Measurements from ENCODE around the gene LARP4B. TPM values are rescaled to one million over a fixed set of nuclear protein-coding genes. Genes with fewer than 3 reads are reported as not detected.

LARP4B gene
- total and polyA plus RNA-seq, 2 of the 13 experiments (the other 11 are each of a cell fraction or from before 2014, with no cell fraction given) = 19.5 to 30.2 TPM

- no peak for TF ChIP-seq TRAFD1 (CRISPR knock-in tag; IDR thresholded peaks at IDR 0.05; ENCODE audit: borderline replicate concordance)
Measured at GRCh38 chr10:794382-794956, 137.0 kb downstream of the LARP4B start (continued).

GRCh38 chr10:792792-793100 lies 138.8 kb downstream of the LARP4B start:
- ChIA-PET POLR2A (no interaction called here), CTCF (ENCODE audit: low intra/inter-chr PET ratio, low total read pairs) (no interaction called here)
- BruUV-seq (replicated peaks) = no TSS peak
- Histone ChIP-seq H3K27me3 (ENCODE audit: control insufficient read depth in 1 of 2, insufficient read depth in 2 of 2, low read length in 2 of 2) (no peaks in the 10 kb centered on the region), H3K4me3 (replicated peaks in 1 of 3; ENCODE audit: insufficient read depth in 1 of 3, low read depth in 2 of 3, low read length in 3 of 3) (no peak overlapping the region), H3K36me3 (replicated peaks in 1 of 2; ENCODE audit: control insufficient read depth in 1 of 2, insufficient read depth in 2 of 2, low read length in 2 of 2) (no peaks in the 10 kb centered on the region), H3K4me2 (ENCODE audit: low read depth, low read length) (no peak overlapping the region), H3K79me2 (ENCODE audit: insufficient read depth, low read length) (no peaks in the 10 kb centered on the region), H3K9me3 (ENCODE audit: low read length) (peaks cover 10% of the 10 kb centered on the region; the same call in 1 of the 2 replicates), H3K4me1 (ENCODE audit: insufficient read depth, low read length) (peaks cover 29% of the 10 kb centered on the region), H3K9ac (ENCODE audit: insufficient read depth, low read depth, low read length) (no peak overlapping the region), H4K20me1 (ENCODE audit: insufficient read depth, low read length) (no peaks in the 10 kb centered on the region), H2AFZ (ENCODE audit: low read length) (no peak overlapping the region), H3K27ac (ENCODE audit: extremely low read length, insufficient read depth, low read length) (no peak overlapping the region)
- no peak for ATAC-seq
- in situ Hi-C loops (cut with HindIII; ENCODE audit: extremely low pct_ligation_motif_present, low pct_unique_long_range_greater_than_20kb) (no loop called here), intact Hi-C loops (cut with micrococcal nuclease; ENCODE audit: unreplicated experiment) (loop anchor here (5.0 kb wide), 1 partner anchor 220 kb away; no protein-coding TSS in a partner anchor)
- TF ChIP-seq FOXO4 (CRISPR knock-in tag; conservative IDR thresholded peaks at IDR 0.05) (no peak), ZNF451 (CRISPR knock-in tag; IDR thresholded peaks at IDR 0.05) (no peak), STAG1 (CRISPR knock-in tag; IDR thresholded peaks at IDR 0.05) (no peak), KAT8 (CRISPR knock-in tag; IDR thresholded peaks at IDR 0.05) (no peak)
- FAIRE-seq = no peak
- WGBS (ENCODE audit: low lambda C conversion rate) = 37% methylated on average over 3 of the region's 3 CpGs
- DNase-seq (ENCODE audit: low spot score) = no peak
